ENCODE data around the gene ORMDL2. TPM values are rescaled to one million over a fixed set of nuclear protein-coding genes. Genes with fewer than 3 reads are reported as not detected.

The ORMDL2 gene
- total and polyA plus RNA-seq, 4 donors: 23.6 to 37.4 (median 33.6) TPM

DNA sequence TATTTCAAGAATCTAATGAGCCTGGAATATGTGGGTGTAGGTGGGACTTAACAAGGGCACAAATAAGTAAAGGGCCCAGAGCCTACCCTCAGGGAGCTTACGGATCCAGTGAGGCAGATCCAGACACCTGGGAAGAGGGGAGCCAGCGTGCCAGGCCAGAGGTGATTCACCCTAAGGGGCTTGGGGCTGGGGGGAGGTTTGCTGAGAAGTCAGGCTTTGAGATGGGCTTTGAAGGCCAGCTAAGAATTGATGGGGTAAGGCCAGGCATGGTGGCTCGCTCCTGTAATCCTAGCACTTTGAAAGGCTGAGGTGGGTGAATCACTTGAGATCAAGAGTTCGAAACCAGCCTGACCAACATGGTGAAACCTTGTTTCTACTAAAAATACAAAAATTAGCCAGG, 25.6 kb downstream of the ORMDL2 start:
- Histone ChIP-seq H3K4me3 (ENCODE audit: low read length in 2 of 2) (no peak overlapping the region), H3K27me3 (ENCODE audit: control insufficient read depth in 1 of 2, insufficient read depth in 2 of 2, low read length in 1 of 2) (no peaks in the 10 kb centered on the region), H3K36me3 (ENCODE audit: control insufficient read depth in 1 of 2, insufficient read depth in 2 of 2, low read length in 1 of 2) (no peaks in the 10 kb centered on the region), H3K27ac (ENCODE audit: low read depth in 1 of 2, low read length in 2 of 2) (no peak overlapping the region), H3K4me1 (ENCODE audit: control insufficient read depth in 1 of 2, insufficient read depth in 2 of 2, low read length in 2 of 2) (no peaks in the 10 kb centered on the region), H3K9me3 (ENCODE audit: control insufficient read depth, low read length) (no peaks in the 10 kb centered on the region)
- ATAC-seq (ENCODE audit: low FRiP score) (no peak), DNase-seq (peak in 1 of 2 donors; percentile 45)
- intact Hi-C loops (cut with DNase I): no loop called here
- WGBS, 2 donors: 93 to 95% methylated on average over 4 of the region's 4 CpGs

DNA sequence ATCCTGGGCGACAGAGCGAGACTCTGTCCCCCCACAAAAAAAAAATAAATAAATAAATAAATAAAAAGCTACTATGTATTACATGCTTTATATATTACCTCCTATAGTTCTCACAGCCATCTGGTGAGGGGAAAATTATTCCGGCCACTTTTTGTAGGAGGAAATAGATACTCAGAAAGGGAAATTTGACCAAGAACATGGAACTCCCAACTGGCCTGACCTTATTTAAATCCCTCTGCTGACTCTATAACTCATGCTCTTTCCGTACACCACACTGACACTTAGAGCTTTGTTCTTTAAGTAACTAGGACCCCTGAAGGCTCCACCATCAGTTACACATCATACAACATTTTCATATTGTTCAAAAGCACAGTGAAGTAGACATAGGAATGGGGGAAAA, 27.1 kb downstream of the ORMDL2 start:
- Histone ChIP-seq H3K4me1 (ENCODE audit: control insufficient read depth in 1 of 2, insufficient read depth in 2 of 2, low read length in 2 of 2) (peaks cover 0 to 2% of the 10 kb centered on the region in 2 donors), H3K36me3 (ENCODE audit: control insufficient read depth in 1 of 2, insufficient read depth in 2 of 2, low read length in 1 of 2) (no peaks in the 10 kb centered on the region), H3K27me3 (ENCODE audit: control insufficient read depth in 1 of 2, insufficient read depth in 2 of 2, low read length in 1 of 2) (no peaks in the 10 kb centered on the region), H3K27ac (ENCODE audit: low read depth in 1 of 2, low read length in 2 of 2) (no peak overlapping the region), H3K4me3 (ENCODE audit: low read length in 2 of 2) (no peak overlapping the region), H3K9me3 (ENCODE audit: control insufficient read depth, low read length) (no peaks in the 10 kb centered on the region)
- no peak for ATAC-seq (ENCODE audit: low FRiP score)
- intact Hi-C loops (cut with DNase I): loop anchor here in 1 of 2 donors (2.0 to 5.0 kb wide), 2 partner anchors 14 to 82 kb away; partner anchors contain the start of gene PYM1
- WGBS, 2 donors: 94 to 99% methylated on average over 4 of the region's 4 CpGs
- no peak for DNase-seq

DNA sequence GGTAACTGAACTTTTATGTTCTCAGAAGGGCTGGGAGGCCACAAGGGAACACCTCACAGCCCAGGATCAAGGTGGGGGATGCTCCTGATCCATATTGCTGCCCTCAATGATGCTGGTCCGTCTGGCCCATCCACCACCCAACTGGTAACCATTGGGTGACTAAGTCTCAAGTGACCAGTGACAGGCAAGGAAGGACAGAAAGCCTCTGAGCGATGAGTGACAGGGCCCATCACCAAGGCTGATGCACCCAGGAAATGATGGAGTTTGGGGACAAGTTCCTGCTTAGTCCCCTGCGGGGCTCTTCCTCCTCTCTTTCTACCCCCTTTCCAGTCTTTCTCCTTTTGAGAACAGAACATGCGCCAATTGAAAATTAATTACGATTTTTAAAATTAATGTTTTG, 27.5 kb downstream of the ORMDL2 start:
- Histone ChIP-seq H3K4me3 (ENCODE audit: low read length in 2 of 2) (no peak overlapping the region), H3K27me3 (ENCODE audit: control insufficient read depth in 1 of 2, insufficient read depth in 2 of 2, low read length in 1 of 2) (no peaks in the 10 kb centered on the region), H3K27ac (ENCODE audit: low read depth in 1 of 2, low read length in 2 of 2) (no peak overlapping the region), H3K36me3 (ENCODE audit: control insufficient read depth in 1 of 2, insufficient read depth in 2 of 2, low read length in 1 of 2) (no peaks in the 10 kb centered on the region), H3K9me3 (ENCODE audit: control insufficient read depth, low read length) (no peaks in the 10 kb centered on the region), H3K4me1 (ENCODE audit: control insufficient read depth in 1 of 2, insufficient read depth in 2 of 2, low read length in 2 of 2) (peaks cover 0 to 2% of the 10 kb centered on the region in 2 donors)
- intact Hi-C loops (cut with DNase I): loop anchor here in 1 of 2 donors (2.0 to 5.0 kb wide), 2 partner anchors 15 to 82 kb away; partner anchors contain the start of gene PYM1
- peak in 1 of 2 donors; percentile 34 for DNase-seq
- no peak for ATAC-seq (ENCODE audit: low FRiP score)
- 83 to 93% methylated on average over 5 of the region's 5 CpGs for WGBS, 2 donors

DNA sequence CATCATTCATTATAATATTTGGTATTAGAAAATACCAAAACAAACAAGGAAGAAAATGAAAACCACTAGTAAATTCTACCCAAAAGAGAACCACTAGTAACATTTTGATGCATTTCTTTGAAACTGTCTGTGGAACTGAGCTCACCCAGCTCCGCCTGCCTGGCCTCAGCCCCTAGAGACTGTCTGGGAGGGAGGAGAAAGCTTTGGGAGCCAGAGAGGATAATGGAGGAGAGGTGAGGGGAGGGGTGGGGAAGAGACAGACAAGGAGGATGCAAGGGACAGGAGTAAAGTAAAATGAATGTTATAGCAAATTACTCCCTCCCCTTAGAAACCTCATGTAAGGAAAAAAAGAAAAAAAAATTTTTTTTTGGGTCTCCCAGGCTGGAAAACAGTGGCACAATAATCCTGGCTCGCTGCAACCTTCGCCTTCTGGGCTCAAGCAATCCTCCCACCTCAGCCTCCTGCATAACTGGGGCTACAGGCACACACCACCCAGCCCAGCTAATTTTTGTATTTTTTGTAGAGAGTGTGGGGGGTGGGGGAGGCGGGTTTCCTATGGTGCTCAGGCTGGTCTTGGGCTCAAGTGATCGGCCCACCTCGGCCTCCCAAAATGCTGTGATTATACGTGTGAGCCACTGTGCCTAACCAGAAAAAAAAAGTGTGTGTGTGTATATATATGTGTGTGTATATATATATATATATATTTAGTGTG, 28.1 kb downstream of the ORMDL2 start:
- peak overlapping the region in 1 of 2 donors; percentile 70 for H3K27ac ChIP-seq (ENCODE audit: low read depth in 1 of 2, low read length in 2 of 2)
- H3K4me3 ChIP-seq (ENCODE audit: low read length in 2 of 2): no peak overlapping the region
- WGBS, 2 donors: 70 to 71% methylated on average over 7 of the region's 7 CpGs
- no peaks in the 10 kb centered on the region for H3K9me3 ChIP-seq (ENCODE audit: control insufficient read depth, low read length)
- no peaks in the 10 kb centered on the region for H3K36me3 ChIP-seq (ENCODE audit: control insufficient read depth in 1 of 2, insufficient read depth in 2 of 2, low read length in 1 of 2)
- no peaks in the 10 kb centered on the region for H3K27me3 ChIP-seq (ENCODE audit: control insufficient read depth in 1 of 2, insufficient read depth in 2 of 2, low read length in 1 of 2)
- no peak for ATAC-seq (ENCODE audit: low FRiP score)
- DNase-seq: peak in 1 of 2 donors; percentile 62
- peaks cover 0 to 2% of the 10 kb centered on the region in 2 donors for H3K4me1 ChIP-seq (ENCODE audit: control insufficient read depth in 1 of 2, insufficient read depth in 2 of 2, low read length in 2 of 2)
- intact Hi-C loops (cut with DNase I): loop anchor here in 1 of 2 donors (2.0 to 5.0 kb wide), 2 partner anchors 15 to 81 kb away; partner anchors contain the start of gene PYM1

DNA sequence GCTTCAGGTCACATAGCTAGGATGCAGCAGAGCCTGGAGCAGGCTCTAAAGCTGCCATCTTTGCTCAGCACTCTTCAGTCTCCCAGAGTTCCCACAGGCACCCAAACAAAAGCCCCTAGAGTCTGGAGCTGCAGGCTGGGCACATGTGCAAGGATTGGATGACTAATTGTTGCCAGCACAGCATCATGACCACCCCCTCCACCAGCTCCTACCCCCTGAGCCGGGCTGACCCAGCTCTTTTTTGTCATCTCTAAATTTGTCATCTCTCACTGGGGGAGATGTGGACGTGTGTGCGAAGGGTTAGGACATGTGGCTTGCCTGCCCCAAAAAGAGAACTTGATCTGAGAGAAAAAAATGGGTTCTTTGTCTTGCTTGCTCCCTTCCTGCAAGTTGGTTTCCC, 29.2 kb downstream of the ORMDL2 start:
- peak; percentile 42 for ATAC-seq (ENCODE audit: low FRiP score)
- H3K36me3 ChIP-seq (ENCODE audit: control insufficient read depth in 1 of 2, insufficient read depth in 2 of 2, low read length in 1 of 2): no peaks in the 10 kb centered on the region
- H3K4me1 ChIP-seq (ENCODE audit: control insufficient read depth in 1 of 2, insufficient read depth in 2 of 2, low read length in 2 of 2): peaks cover 0 to 2% of the 10 kb centered on the region in 2 donors
- peak overlapping the region; percentile 97 to 100 for H3K27ac ChIP-seq (ENCODE audit: low read depth in 1 of 2, low read length in 2 of 2)
- WGBS, 2 donors: 16 to 21% methylated on average over 3 of the region's 3 CpGs
- no peaks in the 10 kb centered on the region for H3K9me3 ChIP-seq (ENCODE audit: control insufficient read depth, low read length)
- no peak overlapping the region for H3K4me3 ChIP-seq (ENCODE audit: low read length in 2 of 2)
- DNase-seq: peak; percentile 82 to 85
- H3K27me3 ChIP-seq (ENCODE audit: control insufficient read depth in 1 of 2, insufficient read depth in 2 of 2, low read length in 1 of 2): no peaks in the 10 kb centered on the region
- intact Hi-C loops (cut with DNase I): loop anchor here in 1 of 2 donors (5.0 kb wide), 1 partner anchor 80 kb away; the partner anchor contains the start of gene PYM1

DNA sequence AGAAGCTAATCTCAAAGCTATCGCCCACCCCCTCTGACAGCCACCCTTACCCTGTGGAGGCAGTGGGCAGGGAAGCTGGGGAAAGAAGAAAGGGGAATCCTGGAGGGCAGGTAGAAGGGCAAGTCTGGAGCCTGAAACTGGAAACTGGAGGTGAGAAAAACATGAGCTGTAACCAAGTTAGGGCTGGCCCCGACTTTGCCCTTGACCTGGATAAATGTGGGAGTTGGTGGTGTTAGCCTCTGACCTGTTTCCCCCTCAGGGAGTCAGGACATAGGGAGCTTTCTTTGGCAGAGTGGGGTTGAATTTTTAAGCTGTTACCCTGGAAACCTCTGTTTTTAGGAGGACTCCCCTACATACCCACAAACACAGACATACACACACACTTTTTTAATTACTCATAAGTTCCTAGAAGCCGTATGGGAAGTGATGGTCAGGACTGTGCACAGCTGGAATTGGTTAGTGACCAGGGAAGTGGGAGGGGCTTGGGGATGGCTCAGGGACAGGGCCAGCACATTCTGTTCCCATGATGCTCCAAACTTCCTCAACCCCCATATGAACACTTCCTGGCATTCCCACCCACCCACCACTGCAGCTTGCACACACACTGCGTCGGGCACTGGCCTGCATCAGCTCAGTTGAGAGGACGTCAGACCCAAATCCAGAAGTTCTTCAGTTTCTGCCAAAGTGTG, 29.9 kb downstream of the ORMDL2 start:
- Histone ChIP-seq H3K27ac (ENCODE audit: low read depth in 1 of 2, low read length in 2 of 2) (peak overlapping the region; percentile 97 to 100), H3K36me3 (ENCODE audit: control insufficient read depth in 1 of 2, insufficient read depth in 2 of 2, low read length in 1 of 2) (no peaks in the 10 kb centered on the region), H3K4me3 (ENCODE audit: low read length in 2 of 2) (no peak overlapping the region), H3K4me1 (ENCODE audit: control insufficient read depth in 1 of 2, insufficient read depth in 2 of 2, low read length in 2 of 2) (peaks cover 0 to 2% of the 10 kb centered on the region in 2 donors), H3K9me3 (ENCODE audit: control insufficient read depth, low read length) (no peaks in the 10 kb centered on the region), H3K27me3 (ENCODE audit: control insufficient read depth in 1 of 2, insufficient read depth in 2 of 2, low read length in 1 of 2) (no peaks in the 10 kb centered on the region)
- intact Hi-C loops (cut with DNase I): loop anchor here in 1 of 2 donors (1.0 to 5.0 kb wide), 2 partner anchors 18 to 80 kb away; partner anchors contain the start of genes DNAJC14 and PYM1
- ATAC-seq (ENCODE audit: low FRiP score) (peak; percentile 95), DNase-seq (peak; percentile 96)
- 10 to 12% methylated on average over 6 of the region's 6 CpGs for WGBS, 2 donors

DNA sequence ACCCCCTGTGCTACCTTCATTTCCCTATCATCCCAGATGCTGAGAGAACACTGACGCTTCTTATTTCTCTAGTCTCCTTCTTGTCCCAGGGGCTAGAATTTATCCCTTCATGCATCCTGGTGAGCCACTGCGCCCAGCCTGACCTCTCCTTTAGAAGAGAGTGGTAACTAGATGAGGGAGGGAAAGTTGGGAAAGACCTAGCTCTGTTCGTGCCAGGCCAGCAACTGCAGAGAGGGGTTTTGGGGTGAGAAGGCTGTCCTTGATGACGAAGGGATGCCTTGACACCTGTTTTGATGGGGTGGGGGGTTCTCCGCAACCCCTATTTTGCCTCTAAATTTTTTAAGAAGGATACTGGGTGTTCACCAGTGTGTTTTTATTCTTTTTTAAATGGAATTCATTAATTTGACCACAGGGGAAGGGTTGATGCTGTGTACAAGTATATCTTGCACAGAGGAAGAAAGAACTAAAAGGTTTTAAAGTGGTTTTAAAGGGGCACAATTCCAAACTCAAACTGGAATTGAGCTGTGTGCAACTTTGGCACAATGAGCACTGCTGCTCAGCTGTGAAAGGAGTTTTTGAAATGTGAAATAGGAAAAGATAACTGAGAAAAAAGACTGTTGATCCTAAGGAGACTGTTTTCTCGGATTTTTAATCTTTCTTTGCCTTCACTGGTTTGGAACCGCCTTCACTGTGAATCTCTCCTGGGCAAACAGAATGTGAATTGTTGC, 31.9 kb downstream of the ORMDL2 start:
- DNase-seq: peak in 1 of 2 donors; percentile 65
- Histone ChIP-seq H3K27ac (ENCODE audit: low read depth in 1 of 2, low read length in 2 of 2) (peak overlapping the region in 1 of 2 donors; percentile 77), H3K4me3 (ENCODE audit: low read length in 2 of 2) (no peak overlapping the region), H3K27me3 (ENCODE audit: control insufficient read depth in 1 of 2, insufficient read depth in 2 of 2, low read length in 1 of 2) (no peaks in the 10 kb centered on the region), H3K36me3 (ENCODE audit: control insufficient read depth in 1 of 2, insufficient read depth in 2 of 2, low read length in 1 of 2) (no peaks in the 10 kb centered on the region), H3K4me1 (ENCODE audit: control insufficient read depth in 1 of 2, insufficient read depth in 2 of 2, low read length in 2 of 2) (peaks cover 0 to 2% of the 10 kb centered on the region in 2 donors), H3K9me3 (ENCODE audit: control insufficient read depth, low read length) (no peaks in the 10 kb centered on the region)
- ATAC-seq (ENCODE audit: low FRiP score): no peak
- intact Hi-C loops (cut with DNase I): loop anchor here in 1 of 2 donors (5.0 kb wide), 1 partner anchor 78 kb away; the partner anchor contains the start of gene PYM1
- WGBS, 2 donors: 52% methylated on average over 7 of the region's 7 CpGs

DNA sequence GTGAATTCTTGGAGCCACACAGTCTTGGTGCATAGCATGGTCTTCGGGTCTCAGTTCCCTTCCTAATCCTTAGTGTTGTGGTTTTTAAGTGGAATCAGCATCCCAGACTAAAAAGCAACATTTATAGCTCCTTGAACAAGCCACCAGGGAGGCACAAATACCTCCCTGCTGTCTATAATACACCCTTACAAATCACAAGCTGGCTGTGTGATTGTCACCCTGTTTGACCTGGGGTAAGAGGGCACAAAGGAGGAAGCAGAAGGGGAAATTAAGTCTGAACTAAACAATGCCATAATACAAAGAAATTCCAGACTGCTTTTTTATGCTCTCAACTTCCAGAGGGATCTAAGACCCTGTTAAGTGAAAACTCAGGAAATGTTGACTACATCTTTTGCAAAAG, 32.6 kb downstream of the ORMDL2 start:
- no peak for DNase-seq
- ATAC-seq (ENCODE audit: low FRiP score): no peak
- Histone ChIP-seq H3K4me1 (ENCODE audit: control insufficient read depth in 1 of 2, insufficient read depth in 2 of 2, low read length in 2 of 2) (peaks cover 0 to 2% of the 10 kb centered on the region in 2 donors), H3K4me3 (ENCODE audit: low read length in 2 of 2) (no peak overlapping the region), H3K27me3 (ENCODE audit: control insufficient read depth in 1 of 2, insufficient read depth in 2 of 2, low read length in 1 of 2) (no peaks in the 10 kb centered on the region), H3K27ac (ENCODE audit: low read depth in 1 of 2, low read length in 2 of 2) (peak overlapping the region in 1 of 2 donors; percentile 65), H3K36me3 (ENCODE audit: control insufficient read depth in 1 of 2, insufficient read depth in 2 of 2, low read length in 1 of 2) (no peaks in the 10 kb centered on the region), H3K9me3 (ENCODE audit: control insufficient read depth, low read length) (no peaks in the 10 kb centered on the region)
- intact Hi-C loops (cut with DNase I): no loop called here
- WGBS, 2 donors: 4 to 5% methylated on average over 1 of the region's 1 CpG

Measured in aorta (tissue), 5 donors.